MM.1S (cell line): ENCODE measurements around the gene ZFYVE28.

ENCODE experiments used
- DNase-seq: peaks from one replicate; pipeline ENCODE4 v3.0.0-alpha.2; 2015
- H2AFZ ChIP-seq: fragments of 300-600 bp; sonication (generic); 2 replicates; pipeline ENCODE4 v1.6.0; 2016; ENCODE audit warnings: antibody characterized with exemption, low read length
- H3F3A ChIP-seq: fragments of 300-600 bp; sonication (generic); 2 replicates; pipeline ENCODE4 v1.6.1; 2016; ENCODE audit warnings: mild to moderate bottlenecking, antibody characterized with exemption, low read length, moderate library complexity, mixed read lengths; ENCODE audit not compliant: insufficient read depth
- H3K27ac ChIP-seq: fragments of 300-600 bp; sonication (generic); 2 replicates; pipeline ENCODE4 v1.5.1; 2016; ENCODE audit warnings: mild to moderate bottlenecking, low read length
- H3K27me3 ChIP-seq: fragments of 300-600 bp; sonication (generic); replicated peaks from 2 replicates; pipeline ENCODE4 v1.6.0; 2016; ENCODE audit warnings: low read length; ENCODE audit not compliant: insufficient read depth
- H3K36me3 ChIP-seq: fragments of 300-600 bp; sonication (generic); replicated peaks from 2 replicates; pipeline ENCODE4 v1.6.1; 2016; ENCODE audit warnings: mild to moderate bottlenecking, low read length, mixed read lengths; ENCODE audit not compliant: insufficient read depth
- H3K4me1 ChIP-seq: fragments of 300-600 bp; sonication (generic); 2 replicates; pipeline ENCODE4 v1.6.1; 2016; ENCODE audit warnings: low read length, mixed read lengths
- H3K4me2 ChIP-seq: fragments of 300-600 bp; sonication (generic); 2 replicates; pipeline ENCODE4 v1.6.0; 2016; ENCODE audit warnings: low read depth, low read length
- H3K4me3 ChIP-seq: fragments of 300-600 bp; sonication (generic); 2 replicates; pipeline ENCODE4 v1.5.1; 2016; ENCODE audit warnings: low read length, mixed read lengths
- H3K79me2 ChIP-seq: fragments of 300-600 bp; sonication (generic); 2 replicates; pipeline ENCODE4 v1.6.1; 2016; ENCODE audit warnings: mixed run types, low read length, mixed read lengths
- H3K9ac ChIP-seq: fragments of 300-600 bp; sonication (generic); 2 replicates; pipeline ENCODE4 v1.6.1; 2016; ENCODE audit warnings: low read length, mixed read lengths
- H3K9me2 ChIP-seq: fragments of 300-600 bp; sonication (generic); replicated peaks from 2 replicates; pipeline ENCODE4 v1.6.1; 2016; ENCODE audit warnings: mild to moderate bottlenecking, low read length, mixed read lengths; ENCODE audit not compliant: insufficient read depth
- H3K9me3 ChIP-seq: fragments of 300-600 bp; sonication (generic); replicated peaks from 2 replicates; pipeline ENCODE4 v1.6.1; 2016; ENCODE audit warnings: mild to moderate bottlenecking, low read length, mixed read lengths; ENCODE audit not compliant: insufficient read depth
- H4K20me1 ChIP-seq: fragments of 300-600 bp; sonication (generic); 2 replicates; pipeline ENCODE4 v1.6.1; 2016; ENCODE audit warnings: mild to moderate bottlenecking, low read length, moderate library complexity, mixed read lengths; ENCODE audit not compliant: insufficient read depth
- EZH2 ChIP-seq: fragments of 300-600 bp; sonication (generic); optimal IDR thresholded peaks from 2 replicates; pipeline ENCODE3; 2017; ENCODE audit warnings: low read depth, mild to moderate bottlenecking, antibody characterized with exemption, low read length, mixed read lengths
- EZH2phosphoT487 ChIP-seq: fragments of 300-600 bp; sonication (generic); IDR thresholded peaks from 2 replicates; pipeline ENCODE4 v1.6.1; 2018; ENCODE audit warnings: antibody characterized with exemption, low read length
- TF ChIP-seq, protein P1 (sequence below): fragments of 300-600 bp; sonication (generic); IDR thresholded peaks from 2 replicates; pipeline ENCODE4 v1.5.1; 2016; ENCODE audit warnings: antibody characterized with exemption, low read length, mixed read lengths

Gene ZFYVE28

DNA sequence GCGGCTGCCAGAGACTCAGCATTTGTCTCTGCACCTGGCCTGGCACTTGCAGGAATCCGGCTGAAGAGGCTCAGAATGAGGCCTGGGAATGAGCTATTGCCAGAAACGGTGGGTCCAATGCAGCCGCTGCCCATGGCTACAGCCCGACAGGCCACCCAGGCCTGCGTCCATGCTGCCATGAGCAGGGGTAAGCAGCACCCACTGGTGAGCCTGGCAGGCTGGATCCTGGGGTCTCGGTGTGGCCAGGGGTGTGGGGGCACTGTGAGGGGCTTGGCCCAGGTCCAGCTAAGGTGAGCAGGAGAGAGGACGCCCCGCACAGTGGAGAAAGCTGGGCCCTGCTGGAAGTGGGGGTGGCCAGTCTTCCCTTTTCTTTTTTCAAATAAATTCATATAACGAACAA lies 96.2 kb downstream of the ZFYVE28 start:
- H3K27me3 ChIP-seq = no peaks in the 10 kb centered on the region
- H3K9me3 ChIP-seq = no peaks in the 10 kb centered on the region
- H3K4me2 ChIP-seq = no peak overlapping the region
- DNase-seq = no peak
- H2AFZ ChIP-seq = no peak overlapping the region
- no peak overlapping the region for H3K4me3 ChIP-seq
- H3K4me1 ChIP-seq = no peaks in the 10 kb centered on the region
- H3F3A ChIP-seq = no peaks in the 10 kb centered on the region
- H4K20me1 ChIP-seq = no peaks in the 10 kb centered on the region
- TF ChIP-seq EZH2 (no peak), EZH2phosphoT487 (no peak)
- TF ChIP-seq, protein P1, sequence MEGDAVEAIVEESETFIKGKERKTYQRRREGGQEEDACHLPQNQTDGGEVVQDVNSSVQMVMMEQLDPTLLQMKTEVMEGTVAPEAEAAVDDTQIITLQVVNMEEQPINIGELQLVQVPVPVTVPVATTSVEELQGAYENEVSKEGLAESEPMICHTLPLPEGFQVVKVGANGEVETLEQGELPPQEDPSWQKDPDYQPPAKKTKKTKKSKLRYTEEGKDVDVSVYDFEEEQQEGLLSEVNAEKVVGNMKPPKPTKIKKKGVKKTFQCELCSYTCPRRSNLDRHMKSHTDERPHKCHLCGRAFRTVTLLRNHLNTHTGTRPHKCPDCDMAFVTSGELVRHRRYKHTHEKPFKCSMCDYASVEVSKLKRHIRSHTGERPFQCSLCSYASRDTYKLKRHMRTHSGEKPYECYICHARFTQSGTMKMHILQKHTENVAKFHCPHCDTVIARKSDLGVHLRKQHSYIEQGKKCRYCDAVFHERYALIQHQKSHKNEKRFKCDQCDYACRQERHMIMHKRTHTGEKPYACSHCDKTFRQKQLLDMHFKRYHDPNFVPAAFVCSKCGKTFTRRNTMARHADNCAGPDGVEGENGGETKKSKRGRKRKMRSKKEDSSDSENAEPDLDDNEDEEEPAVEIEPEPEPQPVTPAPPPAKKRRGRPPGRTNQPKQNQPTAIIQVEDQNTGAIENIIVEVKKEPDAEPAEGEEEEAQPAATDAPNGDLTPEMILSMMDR = no peak
- H3K36me3 ChIP-seq = no peaks in the 10 kb centered on the region
- H3K79me2 ChIP-seq = no peaks in the 10 kb centered on the region
- H3K9ac ChIP-seq = no peak overlapping the region
- H3K9me2 ChIP-seq = no peaks in the 10 kb centered on the region
- H3K27ac ChIP-seq = no peak overlapping the region

DNA sequence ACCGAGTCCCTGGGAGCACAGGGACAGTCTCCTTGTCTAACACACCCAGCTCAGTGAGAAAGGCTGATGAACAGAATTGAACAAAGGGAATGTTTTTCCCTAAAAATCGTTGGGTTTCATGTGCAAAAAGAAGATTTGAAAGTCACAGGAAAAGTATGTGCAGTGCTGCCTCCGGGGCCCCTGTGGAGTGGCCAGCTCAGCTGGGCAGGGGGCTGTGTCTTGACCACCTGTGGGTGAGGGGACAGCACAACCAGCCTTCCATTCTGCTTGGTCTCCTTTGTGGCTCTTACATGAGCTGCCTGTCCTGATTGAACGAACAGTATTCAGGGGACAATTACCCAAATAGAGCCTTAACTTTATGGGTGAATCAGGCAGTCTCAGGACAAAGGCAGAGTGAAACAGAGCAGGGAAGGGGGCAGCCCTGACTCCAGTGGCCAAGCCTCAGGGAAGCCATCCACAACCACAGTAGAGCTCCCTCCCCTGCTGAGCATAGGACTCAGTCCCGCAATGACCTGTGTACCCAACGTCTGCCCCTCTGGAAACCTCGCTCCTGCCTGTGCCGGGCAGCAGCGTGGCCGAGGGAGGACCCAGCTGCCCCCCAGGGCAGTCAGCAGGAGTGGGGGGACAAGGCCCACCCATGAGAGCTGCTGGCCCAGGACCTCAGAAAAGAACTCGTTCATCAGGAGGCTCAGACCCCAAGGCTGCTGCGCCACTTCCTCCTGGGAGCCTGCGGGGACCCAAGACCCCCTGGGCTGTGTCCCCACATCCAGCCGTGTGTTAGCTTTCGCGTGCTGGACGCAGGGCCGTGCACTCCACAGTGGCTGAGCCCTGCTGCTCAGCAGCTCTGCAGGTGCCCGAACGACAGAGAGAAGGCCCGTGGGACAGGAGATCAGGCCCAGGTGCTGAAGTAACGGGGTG lies 96.9 kb downstream of the ZFYVE28 start:
- Histone ChIP-seq H3K27ac (no peak overlapping the region), H2AFZ (no peak overlapping the region), H3K79me2 (no peaks in the 10 kb centered on the region), H3F3A (no peaks in the 10 kb centered on the region), H3K27me3 (no peaks in the 10 kb centered on the region), H3K9ac (no peak overlapping the region), H3K9me3 (no peaks in the 10 kb centered on the region), H4K20me1 (no peaks in the 10 kb centered on the region), H3K4me3 (no peak overlapping the region), H3K4me1 (no peaks in the 10 kb centered on the region), H3K36me3 (no peaks in the 10 kb centered on the region), H3K4me2 (no peak overlapping the region), H3K9me2 (no peaks in the 10 kb centered on the region)
- TF ChIP-seq EZH2 (no peak), EZH2phosphoT487 (no peak)
- TF ChIP-seq, protein P1 = no peak
- no peak for DNase-seq

DNA sequence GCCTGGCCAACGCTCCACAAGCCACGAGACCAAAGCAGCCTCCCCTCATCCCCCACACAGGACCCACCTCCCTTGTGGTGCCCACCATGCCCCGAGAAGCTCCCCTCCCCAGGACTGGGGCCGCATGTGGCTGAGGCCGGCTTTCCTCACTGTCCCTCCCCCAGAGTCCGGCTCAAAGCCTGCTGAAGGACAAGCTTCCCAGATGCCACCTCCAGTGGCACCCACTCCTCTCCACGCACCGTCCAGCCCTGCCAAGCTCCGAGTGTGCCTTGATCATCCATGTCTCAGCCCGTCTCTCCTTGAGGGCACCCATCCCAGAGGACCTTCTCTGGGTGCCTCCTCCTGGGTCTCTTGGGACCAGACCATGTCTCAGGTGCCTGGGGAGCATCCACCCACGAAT lies 97.7 kb downstream of the ZFYVE28 start:
- Histone ChIP-seq H3F3A (no peaks in the 10 kb centered on the region), H3K4me3 (no peak overlapping the region), H3K36me3 (no peaks in the 10 kb centered on the region), H3K4me2 (no peak overlapping the region), H3K9ac (no peak overlapping the region), H3K27ac (no peak overlapping the region), H3K79me2 (no peaks in the 10 kb centered on the region), H2AFZ (no peak overlapping the region), H3K9me3 (no peaks in the 10 kb centered on the region), H4K20me1 (no peaks in the 10 kb centered on the region), H3K4me1 (no peaks in the 10 kb centered on the region), H3K27me3 (no peaks in the 10 kb centered on the region), H3K9me2 (no peaks in the 10 kb centered on the region)
- TF ChIP-seq EZH2phosphoT487 (no peak), EZH2 (no peak)
- TF ChIP-seq, protein P1 = no peak
- DNase-seq = no peak
